Measurements from ENCODE around the gene CFAP206. TPM values are rescaled to one million over a fixed set of nuclear protein-coding genes. Genes with fewer than 3 reads are reported as not detected.

Gene CFAP206
- polyA plus RNA-seq, 2 of the 4 experiments (the other 2 are of a cell fraction) = 0.63 to 1.4 TPM

GRCh38 chr6:87384449-87384848 is 23.3 kb upstream of the CFAP206 start:
- no peak for FAIRE-seq

DNA sequence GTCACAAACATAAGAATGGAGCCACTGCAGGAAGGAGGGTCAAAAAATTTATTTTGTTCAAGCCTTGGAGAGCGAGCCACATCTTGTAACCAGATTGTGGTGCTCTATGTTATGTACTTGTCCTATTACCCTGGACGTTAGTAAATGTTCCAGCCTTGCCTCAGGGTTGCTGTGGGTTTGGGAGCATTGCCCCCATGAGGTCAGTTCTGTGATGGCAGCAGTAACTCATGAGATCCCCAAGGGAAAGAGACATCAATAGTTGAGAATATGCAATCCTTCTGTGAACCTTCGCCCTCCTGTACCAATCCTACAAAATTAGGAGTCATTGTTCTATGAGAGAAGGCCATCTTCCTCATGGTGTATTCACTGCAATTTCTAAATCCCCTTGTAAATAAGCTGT is 16.4 kb upstream of the CFAP206 start:
- H3K27ac ChIP-seq = no peak overlapping the region
- TF ChIP-seq RAD21 (conservative IDR thresholded peaks at IDR 0.05 in 1 of 2, IDR thresholded peaks at IDR 0.05 in 1 of 2) (peak in 1 of 2 experiments; percentile 43; a peak in 2 of 5 replicates), ELK1 (IDR thresholded peaks at IDR 0.05; ENCODE audit: low read depth, low read length) (no peak), FOSB (CRISPR knock-in tag; IDR thresholded peaks at IDR 0.05) (no peak), ZNF302 (CRISPR knock-in tag; IDR thresholded peaks at IDR 0.05) (no peak), HOXA7 (CRISPR knock-in tag; IDR thresholded peaks at IDR 0.05) (no peak), RCOR1 (IDR thresholded peaks at IDR 0.05; ENCODE audit: low read depth, low read length) (no peak), GATA3 (IDR thresholded peaks at IDR 0.05; ENCODE audit: borderline replicate concordance) (no peak), MAZ (IDR thresholded peaks at IDR 0.05; ENCODE audit: borderline replicate concordance, low read depth, low read length) (no peak), EHMT2 (IDR thresholded peaks at IDR 0.05; ENCODE audit: low read depth) (no peak)
- TF ChIP-seq, protein P1, sequence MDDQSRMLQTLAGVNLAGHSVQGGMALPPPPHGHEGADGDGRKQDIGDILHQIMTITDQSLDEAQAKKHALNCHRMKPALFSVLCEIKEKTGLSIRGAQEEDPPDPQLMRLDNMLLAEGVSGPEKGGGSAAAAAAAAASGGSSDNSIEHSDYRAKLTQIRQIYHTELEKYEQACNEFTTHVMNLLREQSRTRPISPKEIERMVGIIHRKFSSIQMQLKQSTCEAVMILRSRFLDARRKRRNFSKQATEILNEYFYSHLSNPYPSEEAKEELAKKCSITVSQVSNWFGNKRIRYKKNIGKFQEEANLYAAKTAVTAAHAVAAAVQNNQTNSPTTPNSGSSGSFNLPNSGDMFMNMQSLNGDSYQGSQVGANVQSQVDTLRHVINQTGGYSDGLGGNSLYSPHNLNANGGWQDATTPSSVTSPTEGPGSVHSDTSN (IDR thresholded peaks at IDR 0.05) = no peak
- TF ChIP-seq, protein P2, sequence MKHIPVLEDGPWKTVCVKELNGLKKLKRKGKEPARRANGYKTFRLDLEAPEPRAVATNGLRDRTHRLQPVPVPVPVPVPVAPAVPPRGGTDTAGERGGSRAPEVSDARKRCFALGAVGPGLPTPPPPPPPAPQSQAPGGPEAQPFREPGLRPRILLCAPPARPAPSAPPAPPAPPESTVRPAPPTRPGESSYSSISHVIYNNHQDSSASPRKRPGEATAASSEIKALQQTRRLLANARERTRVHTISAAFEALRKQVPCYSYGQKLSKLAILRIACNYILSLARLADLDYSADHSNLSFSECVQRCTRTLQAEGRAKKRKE (CRISPR knock-in tag; IDR thresholded peaks at IDR 0.05; ENCODE audit: low read depth) = no peak
- TF ChIP-seq, protein P3, sequence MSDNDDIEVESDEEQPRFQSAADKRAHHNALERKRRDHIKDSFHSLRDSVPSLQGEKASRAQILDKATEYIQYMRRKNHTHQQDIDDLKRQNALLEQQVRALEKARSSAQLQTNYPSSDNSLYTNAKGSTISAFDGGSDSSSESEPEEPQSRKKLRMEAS (IDR thresholded peaks at IDR 0.05) = no peak
- TF ChIP-seq, protein P4, sequence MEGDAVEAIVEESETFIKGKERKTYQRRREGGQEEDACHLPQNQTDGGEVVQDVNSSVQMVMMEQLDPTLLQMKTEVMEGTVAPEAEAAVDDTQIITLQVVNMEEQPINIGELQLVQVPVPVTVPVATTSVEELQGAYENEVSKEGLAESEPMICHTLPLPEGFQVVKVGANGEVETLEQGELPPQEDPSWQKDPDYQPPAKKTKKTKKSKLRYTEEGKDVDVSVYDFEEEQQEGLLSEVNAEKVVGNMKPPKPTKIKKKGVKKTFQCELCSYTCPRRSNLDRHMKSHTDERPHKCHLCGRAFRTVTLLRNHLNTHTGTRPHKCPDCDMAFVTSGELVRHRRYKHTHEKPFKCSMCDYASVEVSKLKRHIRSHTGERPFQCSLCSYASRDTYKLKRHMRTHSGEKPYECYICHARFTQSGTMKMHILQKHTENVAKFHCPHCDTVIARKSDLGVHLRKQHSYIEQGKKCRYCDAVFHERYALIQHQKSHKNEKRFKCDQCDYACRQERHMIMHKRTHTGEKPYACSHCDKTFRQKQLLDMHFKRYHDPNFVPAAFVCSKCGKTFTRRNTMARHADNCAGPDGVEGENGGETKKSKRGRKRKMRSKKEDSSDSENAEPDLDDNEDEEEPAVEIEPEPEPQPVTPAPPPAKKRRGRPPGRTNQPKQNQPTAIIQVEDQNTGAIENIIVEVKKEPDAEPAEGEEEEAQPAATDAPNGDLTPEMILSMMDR (IDR thresholded peaks at IDR 0.05) = peak; percentile 26; the same call in 2 of the 3 replicates
- H3K4me3 ChIP-seq = no peak overlapping the region
- FAIRE-seq (no peak), ATAC-seq (peak; percentile 50 to 78; a peak in 5 of 6 replicates), DNase-seq (ENCODE audit: low read depth in 1 of 2, low spot score in 1 of 2) (peak; percentile 15 to 20)
- H3K4me2 ChIP-seq = no peak overlapping the region
- H3K9me3 ChIP-seq = no peaks in the 10 kb centered on the region
- POLR2A ChIA-PET = no interaction called here
- WGBS (ENCODE audit: missing lambda C conversion rate) = 36% methylated on average over 3 of the region's 3 CpGs
- no peaks in the 10 kb centered on the region for H3K4me1 ChIP-seq
- CTCF ChIA-PET = interaction anchor here (1.2 kb wide), 1 partner anchor 252 kb away, joined by 6 read pairs; no protein-coding TSS in a partner anchor

More at GRCh38 chr6:87384449-87384848, 23.3 kb upstream of the CFAP206 start:
- POLR2A ChIA-PET = no interaction called here
- 78% methylated on average over 3 of the region's 3 CpGs for WGBS (ENCODE audit: missing lambda C conversion rate)
- no peak for ATAC-seq
- no peak overlapping the region for H3K4me3 ChIP-seq
- no peak overlapping the region for H3K27ac ChIP-seq
- H3K4me1 ChIP-seq = no peaks in the 10 kb centered on the region
- no peak for DNase-seq (ENCODE audit: low read depth in 1 of 2, low spot score in 1 of 2)
- H3K4me2 ChIP-seq = no peak overlapping the region
- CTCF ChIA-PET = interaction anchor here (1.0 kb wide), 2 partner anchors 8 to 9 kb away, joined by 3 to 5 read pairs; no protein-coding TSS in a partner anchor
- no peaks in the 10 kb centered on the region for H3K9me3 ChIP-seq
- no peak for TF ChIP-seq POLR2AphosphoS2 (conservative IDR thresholded peaks at IDR 0.05; ENCODE audit: low read length)
- TF ChIP-seq MAZ (IDR thresholded peaks at IDR 0.05; ENCODE audit: borderline replicate concordance, low read depth, low read length) = no peak
- TF ChIP-seq, protein P5, sequence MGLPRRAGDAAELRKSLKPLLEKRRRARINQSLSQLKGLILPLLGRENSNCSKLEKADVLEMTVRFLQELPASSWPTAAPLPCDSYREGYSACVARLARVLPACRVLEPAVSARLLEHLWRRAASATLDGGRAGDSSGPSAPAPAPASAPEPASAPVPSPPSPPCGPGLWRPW (IDR thresholded peaks at IDR 0.05) = no peak
- no peak for TF ChIP-seq BHLHE40 (IDR thresholded peaks at IDR 0.05; ENCODE audit: low read depth, low read length)
- TF ChIP-seq TFCP2L1 (CRISPR knock-in tag; IDR thresholded peaks at IDR 0.05) = no peak
- TF ChIP-seq CHD2 (IDR thresholded peaks at IDR 0.05; ENCODE audit: low read length, partially characterized antibody) = no peak
- no peak for TF ChIP-seq KDM5A (IDR thresholded peaks at IDR 0.05)
- no peak for TF ChIP-seq CEBPB (IDR thresholded peaks at IDR 0.05)
- no peak for TF ChIP-seq ZSCAN20 (CRISPR knock-in tag; IDR thresholded peaks at IDR 0.05)
- TF ChIP-seq, protein P6, sequence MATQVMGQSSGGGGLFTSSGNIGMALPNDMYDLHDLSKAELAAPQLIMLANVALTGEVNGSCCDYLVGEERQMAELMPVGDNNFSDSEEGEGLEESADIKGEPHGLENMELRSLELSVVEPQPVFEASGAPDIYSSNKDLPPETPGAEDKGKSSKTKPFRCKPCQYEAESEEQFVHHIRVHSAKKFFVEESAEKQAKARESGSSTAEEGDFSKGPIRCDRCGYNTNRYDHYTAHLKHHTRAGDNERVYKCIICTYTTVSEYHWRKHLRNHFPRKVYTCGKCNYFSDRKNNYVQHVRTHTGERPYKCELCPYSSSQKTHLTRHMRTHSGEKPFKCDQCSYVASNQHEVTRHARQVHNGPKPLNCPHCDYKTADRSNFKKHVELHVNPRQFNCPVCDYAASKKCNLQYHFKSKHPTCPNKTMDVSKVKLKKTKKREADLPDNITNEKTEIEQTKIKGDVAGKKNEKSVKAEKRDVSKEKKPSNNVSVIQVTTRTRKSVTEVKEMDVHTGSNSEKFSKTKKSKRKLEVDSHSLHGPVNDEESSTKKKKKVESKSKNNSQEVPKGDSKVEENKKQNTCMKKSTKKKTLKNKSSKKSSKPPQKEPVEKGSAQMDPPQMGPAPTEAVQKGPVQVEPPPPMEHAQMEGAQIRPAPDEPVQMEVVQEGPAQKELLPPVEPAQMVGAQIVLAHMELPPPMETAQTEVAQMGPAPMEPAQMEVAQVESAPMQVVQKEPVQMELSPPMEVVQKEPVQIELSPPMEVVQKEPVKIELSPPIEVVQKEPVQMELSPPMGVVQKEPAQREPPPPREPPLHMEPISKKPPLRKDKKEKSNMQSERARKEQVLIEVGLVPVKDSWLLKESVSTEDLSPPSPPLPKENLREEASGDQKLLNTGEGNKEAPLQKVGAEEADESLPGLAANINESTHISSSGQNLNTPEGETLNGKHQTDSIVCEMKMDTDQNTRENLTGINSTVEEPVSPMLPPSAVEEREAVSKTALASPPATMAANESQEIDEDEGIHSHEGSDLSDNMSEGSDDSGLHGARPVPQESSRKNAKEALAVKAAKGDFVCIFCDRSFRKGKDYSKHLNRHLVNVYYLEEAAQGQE (IDR thresholded peaks at IDR 0.05) = no peak
- no peak for TF ChIP-seq JUN (IDR thresholded peaks at IDR 0.05)

Data from A549 (cell line).